Stimulated activated CD4-positive, alpha-beta T cell treated with anti-CD3 and anti-CD28 coated beads, Interleukin-2, amount 100 ng/mL, for 24 hours (primary cell): ENCODE data around the gene MAP4K4.

Source experiments
- DNase-seq, 2 donors: peaks; one replicate each; pipeline ENCODE4 v3.0.0-alpha.2; 2020

The MAP4K4 gene

DNA sequence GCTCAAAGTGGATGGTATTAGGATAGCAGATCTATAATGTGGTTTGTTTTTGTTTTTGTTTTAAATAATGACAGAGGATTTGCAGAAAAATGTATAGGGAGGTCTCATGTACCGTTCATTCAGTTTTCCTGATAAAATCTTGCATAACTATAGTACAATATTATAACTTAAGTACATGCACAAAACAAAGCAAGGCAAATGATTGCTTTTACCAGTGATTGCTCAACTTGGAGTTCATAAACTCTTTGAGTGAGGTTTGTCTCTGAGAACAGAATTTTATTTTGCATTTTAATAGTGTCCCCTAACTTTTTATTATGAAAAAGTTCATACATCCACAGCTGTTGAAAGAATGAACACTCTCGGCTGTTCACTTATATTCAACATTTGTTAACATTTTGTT lies 96.6 kb downstream of the MAP4K4 start:
- no peak for DNase-seq

DNA sequence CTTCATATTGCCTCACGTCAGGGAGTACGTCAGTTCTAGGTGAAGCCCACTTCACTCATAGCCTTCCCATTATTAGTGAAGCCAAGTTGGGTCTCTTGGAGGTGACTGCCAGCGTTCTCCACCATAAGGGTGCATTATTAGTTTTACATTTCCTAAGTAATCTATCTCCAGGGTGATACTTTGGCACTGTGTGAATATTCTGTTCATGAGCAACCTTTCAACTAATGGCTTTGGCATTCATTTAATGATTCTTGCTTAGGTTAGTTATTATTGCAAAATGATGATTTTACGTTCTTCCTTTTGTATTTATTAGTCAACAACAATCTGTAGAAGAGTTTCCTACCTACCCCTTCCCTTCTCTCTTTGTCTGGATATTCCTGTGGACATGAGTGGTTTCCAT lies 97.5 kb downstream of the MAP4K4 start:
- DNase-seq = no peak

DNA sequence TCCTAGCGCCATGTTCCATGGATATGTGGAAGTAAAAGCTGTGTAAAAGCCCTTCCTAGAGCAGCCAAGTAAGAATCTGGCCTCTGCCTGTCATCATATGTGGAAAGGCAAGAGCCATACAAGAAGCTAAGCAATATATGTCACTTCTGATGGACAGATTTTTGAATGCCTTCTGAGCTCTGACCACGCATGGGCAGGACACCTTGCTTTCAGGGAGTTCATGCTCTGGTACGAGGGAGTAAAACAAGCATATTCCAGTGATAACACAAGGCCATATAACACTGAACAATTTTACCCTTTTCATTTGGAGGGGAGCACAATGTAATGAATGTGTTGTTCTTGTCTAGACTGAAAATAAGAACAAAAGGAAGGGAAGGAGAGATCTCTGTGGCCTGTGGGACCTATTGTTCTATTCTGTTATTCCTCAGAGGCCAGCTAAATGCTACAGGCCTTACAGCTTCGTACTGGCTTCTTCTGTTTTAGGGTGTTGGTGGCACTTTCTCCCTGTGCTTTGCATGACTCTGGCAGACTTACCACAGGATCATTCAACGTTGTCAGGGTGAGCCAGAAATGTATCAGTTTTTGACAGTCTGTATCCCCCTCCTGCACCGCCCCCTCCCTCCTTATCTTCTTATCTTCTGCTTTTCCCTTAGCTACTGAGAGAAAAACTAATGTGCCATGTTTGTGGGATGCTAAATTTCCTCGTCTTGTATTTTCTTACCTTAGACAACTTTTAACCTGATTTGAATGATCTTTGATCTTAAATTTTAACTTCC lies 99.5 kb downstream of the MAP4K4 start:
- DNase-seq = no peak

DNA sequence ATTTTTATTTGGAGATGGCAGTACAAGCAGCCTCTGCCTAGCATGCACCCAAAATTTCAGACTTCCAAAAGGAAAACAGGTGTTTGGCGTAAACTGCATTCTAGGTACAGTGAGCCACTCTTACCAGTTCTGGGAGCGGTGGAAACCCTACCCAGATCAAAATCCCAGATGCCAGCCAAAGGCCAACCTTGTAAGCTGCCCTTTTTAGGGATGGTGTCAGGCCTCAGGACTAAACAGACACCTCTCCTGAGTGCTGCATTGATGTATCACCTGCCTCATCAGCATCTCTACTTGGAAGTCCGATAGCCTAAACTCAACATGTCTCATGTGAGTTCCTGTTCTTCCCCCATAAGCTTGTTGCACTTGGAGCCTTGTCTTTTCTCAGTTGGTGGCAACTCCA lies 104.0 kb downstream of the MAP4K4 start:
- DNase-seq = no peak

DNA sequence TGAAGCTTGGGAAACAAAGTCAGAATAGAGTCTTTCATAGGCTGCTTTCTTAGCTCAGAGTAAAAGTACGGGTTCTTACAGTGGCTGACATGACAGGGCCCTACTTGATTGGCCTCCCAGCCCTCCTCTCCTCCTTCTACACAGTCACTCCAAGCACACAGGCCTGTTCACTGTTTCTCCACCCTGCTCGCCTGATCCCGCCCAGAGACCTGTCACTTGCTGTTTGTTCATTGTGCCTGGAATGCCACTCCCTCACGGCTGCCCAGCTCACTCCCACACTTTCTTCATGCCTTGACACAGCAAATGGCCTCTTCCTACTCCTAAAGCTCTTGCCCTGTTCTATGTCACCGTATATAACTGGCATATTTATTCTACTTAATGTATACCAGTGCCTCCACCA lies 104.8 kb downstream of the MAP4K4 start:
- DNase-seq = no peak

DNA sequence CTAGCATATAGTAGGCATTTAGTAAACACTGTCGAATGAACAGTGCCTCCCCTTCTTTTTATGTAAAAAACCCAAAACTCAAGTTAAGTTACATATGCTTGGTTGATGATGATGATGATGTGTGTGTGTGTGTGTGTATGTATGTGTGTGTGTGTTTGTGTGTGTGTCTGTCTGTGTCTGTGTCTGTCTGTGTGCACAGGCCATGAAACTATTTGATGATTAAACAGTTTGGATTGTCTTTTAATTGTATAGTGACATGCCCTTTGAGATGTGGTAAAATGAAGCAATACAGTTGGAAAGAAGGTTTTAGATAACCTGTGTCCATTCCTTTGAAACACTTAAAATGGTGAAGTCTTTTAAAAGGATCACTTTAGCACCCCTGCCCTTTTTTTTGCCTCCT lies 105.6 kb downstream of the MAP4K4 start:
- DNase-seq = no peak

DNA sequence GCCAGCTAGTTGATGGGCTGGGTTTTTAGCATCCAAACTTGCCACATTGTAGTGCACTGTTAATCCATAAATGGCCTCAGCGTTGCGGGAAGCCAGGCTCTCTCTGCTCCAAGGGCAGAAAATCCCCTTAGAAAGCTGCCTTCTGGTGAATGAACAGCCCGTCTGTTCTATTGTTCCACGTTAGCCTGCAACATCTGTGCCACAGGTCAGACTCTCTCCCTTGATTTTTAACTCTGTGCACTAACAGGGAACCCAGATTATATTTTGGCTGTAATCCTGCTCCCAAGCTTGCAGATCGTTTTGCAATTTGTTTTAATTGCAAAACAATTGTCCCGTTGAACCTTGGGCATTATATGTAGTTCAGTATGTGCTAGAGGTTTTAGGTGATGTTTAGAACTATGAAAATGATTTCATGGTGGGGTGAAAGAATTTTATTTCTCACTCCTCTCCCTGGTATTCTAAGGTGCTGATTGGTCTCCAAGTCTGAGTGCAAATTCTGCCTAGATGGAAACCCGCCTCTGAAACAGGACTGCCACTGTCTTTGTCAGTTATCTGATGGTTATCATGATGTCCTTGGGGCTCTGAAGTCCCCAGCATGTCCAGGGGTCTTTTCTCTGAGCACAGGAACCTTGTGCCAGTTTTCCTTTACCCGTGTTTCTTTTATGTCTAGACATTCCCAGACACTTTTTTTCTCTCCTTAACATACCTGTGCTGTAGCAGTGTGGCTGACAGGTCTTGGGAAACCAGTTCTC lies 106.6 kb downstream of the MAP4K4 start:
- DNase-seq = no peak

DNA sequence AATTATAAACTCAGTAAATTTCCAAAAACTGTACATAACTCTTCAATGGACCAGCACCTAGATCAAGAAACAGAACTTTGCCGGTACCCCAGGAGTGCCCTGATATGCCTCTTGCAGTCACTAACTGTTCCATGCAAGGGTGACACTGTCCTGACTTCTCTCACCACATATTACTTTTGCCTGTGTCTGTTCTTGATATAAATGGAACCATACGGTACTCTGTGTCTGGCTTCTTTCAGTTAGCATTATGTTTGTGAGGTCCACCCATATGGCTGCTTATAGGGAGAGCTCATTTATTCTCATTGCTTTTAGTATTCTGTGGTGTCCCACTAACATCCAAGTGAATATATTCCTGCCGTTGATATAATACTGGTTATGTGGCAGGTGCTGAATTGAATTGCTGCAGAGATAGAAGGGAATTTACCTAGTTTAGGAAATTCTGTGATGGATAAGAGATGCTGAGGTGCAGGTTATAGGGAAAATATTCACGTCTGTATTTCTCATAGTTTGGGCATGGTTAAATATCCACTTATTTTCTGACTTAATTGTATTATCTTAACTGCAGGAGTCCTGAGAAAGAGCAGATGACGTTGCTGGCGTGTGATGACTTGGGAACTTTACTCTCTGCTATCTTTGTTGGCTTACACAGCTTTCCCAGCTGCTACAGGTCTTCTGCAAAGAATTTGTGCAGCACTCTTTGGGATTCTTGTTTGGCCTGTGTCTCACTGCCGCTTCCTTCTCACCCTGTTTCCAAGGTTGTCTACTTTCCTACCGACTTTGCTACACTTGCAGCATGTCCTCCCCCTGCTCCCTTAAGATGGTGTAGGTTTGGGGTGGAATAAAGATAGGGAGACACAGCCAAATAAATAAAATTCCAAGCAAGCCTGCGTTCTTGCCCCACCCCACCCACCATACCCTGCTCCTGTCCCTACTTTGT lies 107.9 kb downstream of the MAP4K4 start:
- DNase-seq = no peak

DNA sequence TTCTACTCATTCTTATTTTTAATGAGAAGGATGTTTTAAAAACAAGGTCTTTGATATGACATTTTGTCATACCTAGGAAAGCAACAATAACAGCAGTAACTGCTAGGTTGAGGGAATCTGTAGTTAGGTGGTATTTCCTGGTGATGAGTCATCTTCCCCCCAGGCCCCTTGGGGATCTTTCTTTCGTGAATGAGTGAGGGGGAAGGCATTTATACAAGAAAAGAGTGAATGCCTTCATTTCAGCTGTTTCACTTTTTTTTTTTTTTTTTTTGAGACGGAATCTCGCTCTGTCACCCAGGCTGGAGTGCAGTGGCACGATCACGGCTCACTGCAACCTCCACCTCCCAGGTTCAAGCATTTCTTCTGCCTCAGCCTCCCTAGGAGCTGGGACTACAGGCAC lies 108.6 kb downstream of the MAP4K4 start:
- DNase-seq = no peak

DNA sequence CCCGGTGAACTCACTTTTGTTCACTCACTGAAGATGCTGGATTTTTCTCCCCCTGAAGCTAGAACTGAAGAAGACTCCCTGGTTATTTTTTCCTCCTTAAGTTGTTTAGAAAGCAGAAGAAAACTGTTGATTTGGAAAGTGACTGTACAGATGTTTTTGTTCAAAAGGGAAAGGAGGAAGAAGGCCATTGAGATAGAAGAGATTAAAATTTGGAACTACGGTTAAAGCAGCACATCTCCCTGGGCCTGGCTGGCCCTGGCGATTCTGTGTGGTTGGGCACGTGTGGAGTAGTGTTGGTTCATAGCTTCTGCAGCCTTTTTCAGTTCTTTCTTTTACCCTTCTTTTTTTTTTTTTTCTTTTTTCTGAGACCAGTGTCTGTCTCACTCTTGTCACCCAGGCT lies 109.2 kb downstream of the MAP4K4 start:
- no peak for DNase-seq

DNA sequence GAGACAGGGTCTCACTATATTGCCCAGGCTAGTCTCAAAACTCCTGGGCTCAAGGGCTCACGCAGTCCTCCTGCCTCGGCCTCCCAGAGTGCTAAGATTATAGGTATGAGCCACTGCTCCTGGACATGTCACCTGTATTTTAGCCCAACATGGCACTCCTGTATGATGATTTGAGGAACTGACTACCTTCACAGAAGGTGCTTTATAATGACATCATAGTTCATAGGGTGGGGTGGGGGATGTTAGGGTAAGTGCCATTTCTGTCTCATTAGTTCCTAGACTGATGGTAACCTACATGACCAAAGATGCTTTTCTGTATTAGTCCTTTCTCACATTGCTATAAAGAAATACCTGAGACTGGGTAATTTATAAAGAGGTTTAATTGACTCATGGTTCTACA lies 109.7 kb downstream of the MAP4K4 start:
- DNase-seq = no peak

DNA sequence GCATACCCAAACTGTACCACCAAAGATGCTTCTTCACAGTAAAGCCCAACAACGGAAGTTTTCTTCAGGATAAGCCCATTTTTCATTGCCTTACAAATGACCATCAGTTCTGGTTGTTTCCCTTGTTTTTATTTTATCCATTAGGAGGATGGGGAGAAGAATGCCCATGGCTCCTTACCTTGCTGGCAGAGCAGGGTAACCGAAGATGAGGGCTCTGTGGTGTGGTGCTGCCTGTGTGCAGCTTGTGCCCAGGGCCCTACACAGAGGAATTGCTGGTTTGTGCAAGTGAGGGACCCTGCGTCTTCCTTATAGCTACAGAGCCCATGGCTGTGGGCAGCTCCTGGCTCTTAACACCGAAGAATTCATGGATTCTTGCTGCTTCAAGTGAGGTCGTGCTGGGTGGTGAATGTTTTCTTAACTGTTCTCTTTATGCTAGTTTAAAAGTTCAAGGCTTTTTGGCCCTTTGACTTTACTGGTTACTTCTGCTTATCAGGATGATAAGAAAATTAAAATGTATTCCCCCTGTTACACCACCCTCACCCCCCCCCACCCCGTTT lies 110.6 kb downstream of the MAP4K4 start:
- no peak for DNase-seq

DNA sequence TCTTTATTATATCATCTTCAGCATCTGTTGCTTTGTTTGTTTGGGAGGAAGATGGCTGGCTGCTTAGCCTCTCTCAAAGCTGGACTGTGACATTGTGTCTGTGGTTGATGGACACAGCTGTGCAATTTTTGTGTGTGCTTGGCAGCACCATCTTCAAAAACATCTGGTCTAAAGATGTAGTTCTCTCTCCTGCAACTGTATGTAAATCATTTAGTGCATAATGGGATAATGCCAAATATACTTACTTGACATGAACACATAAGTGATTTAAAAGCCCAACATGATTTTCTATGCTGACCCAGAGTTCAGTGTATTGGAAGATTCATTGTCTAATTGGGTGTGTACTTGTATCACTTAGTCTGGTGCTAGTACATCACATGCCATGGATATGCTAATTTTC lies 112.2 kb downstream of the MAP4K4 start:
- DNase-seq = no peak

DNA sequence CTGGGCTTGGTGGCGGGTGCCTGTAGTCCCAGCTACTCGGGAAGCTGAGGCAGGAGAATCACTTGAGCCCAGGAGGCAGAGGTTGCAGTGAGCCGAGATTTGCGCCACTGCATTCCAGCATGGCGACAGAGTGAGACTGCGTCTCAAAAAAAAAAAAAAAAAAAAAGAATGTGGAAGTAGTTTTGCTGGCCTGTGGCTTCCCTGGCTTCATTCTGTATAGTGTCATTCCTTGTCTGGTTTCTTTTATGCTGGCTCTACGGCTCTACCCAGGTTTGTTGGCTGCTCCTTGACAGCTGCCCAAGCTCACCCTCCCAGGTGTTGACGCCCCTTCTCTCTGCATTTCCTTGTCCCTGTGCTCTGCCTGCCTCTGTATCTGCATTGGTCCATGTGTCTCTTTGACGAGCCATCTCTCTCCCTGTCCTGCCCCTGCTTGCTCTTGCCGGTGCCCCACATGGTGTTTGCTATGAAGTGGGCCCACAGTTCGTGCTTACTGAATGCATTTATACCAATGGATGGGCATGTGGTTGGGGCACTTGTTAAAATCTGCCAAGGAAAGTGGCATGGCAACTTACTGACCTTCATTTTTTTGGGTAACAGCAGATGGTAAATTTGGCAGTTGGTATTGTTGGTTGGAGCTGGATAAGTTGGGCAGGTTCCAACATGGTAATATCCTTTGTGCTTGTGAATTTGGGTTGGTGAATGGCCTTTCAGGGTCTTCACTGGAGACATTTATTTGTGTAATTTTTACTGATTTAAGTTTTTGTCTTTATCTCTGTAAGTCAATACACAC lies 113.9 kb downstream of the MAP4K4 start:
- DNase-seq = no peak

DNA sequence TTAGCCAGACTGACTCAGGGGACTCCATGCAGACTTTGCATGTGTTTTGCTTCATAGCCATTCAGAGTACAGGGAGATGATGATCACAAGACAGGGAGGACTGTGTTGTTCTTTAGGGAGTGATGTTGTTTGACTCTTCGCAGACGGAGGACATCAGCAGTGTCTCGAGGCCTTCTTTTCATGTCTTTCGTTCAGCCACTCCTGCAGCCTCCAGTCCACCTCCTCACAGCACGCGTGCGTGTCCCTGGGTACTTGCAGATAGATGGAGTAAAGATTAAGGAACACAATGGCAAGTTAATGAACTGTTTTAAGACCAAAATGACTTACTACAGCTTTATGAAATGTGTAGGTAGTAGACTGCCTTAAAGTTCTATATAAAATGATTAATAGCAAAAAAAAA lies 114.7 kb downstream of the MAP4K4 start:
- no peak for DNase-seq

DNA sequence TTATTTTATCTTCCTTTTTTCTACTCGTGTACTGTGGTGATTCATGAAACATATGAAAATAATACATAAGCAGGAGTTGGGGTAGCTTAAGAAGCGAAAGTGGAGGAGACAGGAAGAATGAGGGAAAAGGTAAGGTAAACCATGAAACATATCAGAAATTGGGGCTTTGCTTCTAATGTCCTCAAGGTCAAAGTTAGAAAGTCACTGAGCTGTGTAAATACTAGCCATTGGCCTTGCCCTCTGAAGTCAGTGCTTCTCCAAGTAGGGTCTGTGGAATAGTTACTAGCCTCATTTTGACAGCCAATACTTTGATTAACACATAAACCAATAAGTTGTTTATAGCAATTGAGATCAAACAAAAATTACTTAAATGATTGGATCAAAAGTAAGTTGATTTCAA lies 117.2 kb downstream of the MAP4K4 start:
- DNase-seq = no peak

DNA sequence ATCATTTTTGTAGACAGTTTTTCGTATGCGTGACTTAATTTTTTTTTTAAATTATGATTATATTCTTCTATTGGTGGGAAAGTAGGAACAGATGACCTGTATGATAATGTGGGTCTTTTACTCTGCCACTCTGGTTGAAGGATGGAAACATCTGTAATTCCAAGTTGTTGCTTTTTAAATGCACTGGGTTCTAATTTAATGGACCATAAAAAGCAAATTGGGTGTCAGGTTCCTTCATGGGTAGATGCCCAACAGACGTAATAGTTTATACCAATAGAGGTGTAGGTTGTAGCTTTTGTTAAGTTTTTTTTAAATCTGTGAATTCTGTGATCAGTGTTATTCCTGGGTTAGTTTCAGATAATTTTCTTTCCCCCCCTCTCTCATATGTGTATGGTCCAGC lies 117.6 kb downstream of the MAP4K4 start:
- DNase-seq = no peak

DNA sequence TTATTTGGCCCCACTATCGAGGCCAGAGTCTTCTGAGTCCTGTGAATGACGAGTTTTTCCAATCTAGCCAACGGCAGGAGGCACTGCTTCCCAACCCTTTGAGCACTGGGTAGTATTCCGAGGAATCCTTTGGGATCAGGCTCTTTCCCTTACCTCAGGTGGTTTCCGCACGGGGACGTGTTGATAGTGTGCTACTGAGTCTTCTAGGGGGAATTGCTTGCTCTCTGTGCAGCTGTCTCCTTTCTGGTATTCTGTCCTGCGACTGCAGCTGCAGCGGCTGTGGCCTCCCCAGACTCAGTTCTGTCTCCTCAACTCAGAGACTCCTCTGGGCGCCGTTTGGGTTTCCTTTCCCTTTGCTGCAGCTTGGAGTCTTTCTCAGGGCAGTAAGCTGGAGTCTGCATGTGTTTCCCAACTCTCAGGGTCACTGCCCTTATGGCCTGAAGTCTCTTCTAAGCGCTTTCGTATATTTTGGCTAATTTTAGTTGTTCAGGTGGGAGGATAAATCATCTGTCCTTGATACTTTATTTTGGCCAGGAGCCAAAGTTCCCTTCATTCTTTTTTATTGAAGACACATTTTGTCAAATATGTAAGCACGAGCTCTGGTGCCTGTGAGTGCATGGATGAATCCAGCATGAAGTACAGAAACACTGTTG lies 118.4 kb downstream of the MAP4K4 start:
- DNase-seq = no peak

DNA sequence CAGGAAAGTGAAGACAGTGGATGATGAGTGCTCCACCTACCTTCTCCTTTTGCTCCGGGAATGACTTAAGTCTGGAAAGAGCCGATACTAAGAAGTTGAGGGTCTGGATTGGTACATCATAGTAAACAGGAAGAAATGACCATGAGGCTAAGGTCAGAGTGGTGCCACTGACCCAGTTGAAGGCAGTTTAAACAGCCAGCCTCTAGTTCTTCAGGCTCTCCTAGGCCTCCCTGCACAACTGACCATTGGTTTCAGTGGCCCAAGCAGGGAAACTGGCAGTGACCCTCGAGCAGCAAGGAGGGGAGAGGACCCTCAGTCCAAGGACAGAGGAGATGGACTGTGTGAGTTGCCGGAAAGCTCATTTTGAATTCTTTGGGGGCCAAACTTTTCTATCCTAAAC lies 119.1 kb downstream of the MAP4K4 start:
- no peak for DNase-seq

DNA sequence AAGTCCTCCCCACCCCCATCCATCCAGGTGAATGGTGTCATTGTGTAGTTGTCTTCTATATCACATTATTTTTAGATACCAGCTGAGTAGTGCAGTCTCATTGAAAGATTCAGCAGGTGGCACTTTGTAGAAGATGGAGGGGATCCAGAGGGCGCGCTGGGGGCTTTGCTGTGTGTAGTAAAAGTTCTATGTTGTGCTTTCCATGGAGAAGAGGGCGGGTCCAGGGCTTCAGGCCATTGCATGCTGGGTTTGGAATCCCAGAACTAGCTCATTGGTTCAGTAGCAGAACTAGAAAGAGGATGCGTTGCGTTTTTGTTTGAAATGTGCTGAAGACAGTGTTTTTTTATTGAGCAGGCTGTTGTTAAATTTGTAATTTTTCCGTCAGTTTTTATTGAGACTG lies 120.0 kb downstream of the MAP4K4 start:
- DNase-seq = no peak

DNA sequence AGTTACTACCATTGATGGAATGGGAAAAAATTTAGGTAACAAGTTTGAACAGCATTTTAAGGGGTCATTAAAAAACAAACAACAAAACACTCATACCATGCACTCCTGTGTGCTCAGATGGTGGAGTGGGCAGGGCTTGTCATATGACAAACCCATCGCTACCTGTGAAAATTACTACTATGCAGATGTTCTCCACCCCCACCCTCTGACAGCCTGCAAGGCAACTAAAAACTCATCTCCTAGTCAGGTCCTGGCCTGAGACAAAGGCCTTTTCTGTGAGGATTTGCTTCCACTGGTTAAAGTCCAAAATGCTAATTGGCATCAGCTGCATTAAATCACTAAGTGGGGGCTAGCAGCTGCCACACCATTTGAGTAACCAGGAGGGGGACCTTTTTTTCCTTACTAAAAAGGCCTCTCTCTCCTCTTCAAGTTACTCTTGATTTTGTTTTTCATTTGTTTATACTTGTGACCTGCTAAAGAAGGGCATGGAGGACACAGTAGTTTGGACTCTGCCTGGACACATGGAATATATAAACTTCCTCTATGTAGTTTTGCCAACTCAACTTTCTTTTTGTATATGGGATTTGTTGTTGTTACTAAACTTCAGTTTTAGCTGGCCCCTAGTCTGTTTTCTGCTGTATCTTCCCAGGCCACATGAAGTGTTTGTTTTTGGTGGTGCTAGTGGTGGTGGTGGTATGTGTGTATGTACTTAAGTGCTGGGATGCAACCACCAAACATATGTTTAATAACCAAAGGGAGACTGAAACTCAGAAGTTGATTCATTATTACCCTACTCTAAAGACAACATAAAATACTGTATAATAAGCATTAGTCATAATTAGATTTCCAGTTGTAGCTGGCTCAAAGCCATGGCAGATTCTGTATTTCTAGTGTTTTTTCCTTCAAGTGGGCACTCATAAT lies 121.3 kb downstream of the MAP4K4 start:
- no peak for DNase-seq
